ENCODE data around the gene AK9.

The AK9 gene

DNA sequence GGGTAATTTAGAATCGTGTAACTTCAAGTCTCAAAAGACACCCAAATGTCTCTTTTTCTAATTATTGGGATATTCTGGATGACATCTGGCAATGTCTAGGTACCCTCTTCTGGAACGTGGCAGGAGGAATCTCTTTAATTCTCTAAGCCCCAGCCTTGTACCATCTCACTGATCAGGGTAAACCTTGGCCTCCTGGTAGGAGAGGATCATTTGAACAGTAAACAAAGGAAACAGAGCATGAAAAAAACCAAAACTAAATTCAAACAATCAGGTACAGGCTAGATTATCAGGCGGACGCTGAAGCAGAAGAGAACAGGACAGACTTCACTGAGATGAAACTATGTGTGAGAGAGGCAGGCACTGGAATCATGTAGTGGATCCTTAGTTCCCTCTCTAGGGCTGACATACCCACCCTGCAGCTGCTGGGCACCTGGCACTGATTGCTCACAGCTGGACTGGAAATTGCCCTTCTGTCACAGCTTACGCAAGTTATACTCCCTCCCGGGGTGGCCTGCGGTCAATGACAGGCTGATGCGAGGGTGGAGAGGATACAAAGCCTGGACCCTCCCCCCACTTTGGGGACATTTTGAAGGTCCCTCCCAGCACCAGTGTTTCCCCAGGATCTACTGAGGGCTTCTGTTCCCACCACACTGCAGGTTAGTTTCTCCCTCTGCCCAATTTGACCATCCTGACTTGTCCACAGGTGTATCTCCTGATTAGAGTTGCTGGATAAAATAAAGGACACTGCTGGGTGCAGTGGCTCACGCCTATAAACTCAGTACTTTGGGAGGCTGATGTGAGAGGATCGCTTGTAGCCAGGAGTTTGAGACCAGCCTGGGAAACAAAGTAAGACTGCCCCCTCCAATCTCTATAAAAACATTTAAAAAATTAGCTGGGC, 187.4 kb downstream of the AK9 start:
- H3K4me3 ChIP-seq (ENCODE audit: low read length) = no peak overlapping the region
- TF ChIP-seq ZNF274 (IDR thresholded peaks at IDR 0.05; ENCODE audit: low read depth, low read length) = no peak

DNA sequence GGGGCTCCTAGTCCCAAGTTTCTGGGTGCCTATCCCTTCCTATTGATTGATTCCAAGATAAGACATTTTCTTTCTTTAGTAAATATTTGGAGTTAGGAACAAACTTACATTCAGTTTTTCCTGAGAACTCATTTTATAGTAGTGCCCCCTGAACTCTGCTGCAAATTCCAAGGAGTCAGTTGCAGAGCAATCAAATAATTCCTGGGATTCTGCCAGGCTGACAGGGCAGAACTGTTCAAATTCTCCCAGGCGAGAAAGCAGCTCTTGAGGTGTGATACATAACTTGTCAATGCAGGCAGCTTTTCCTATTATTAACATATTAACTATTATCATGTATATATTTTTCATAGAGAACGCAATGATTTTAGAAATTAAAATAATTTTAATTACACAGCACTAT, 192.1 kb downstream of the AK9 start:
- H3K4me3 ChIP-seq (ENCODE audit: low read length) = no peak overlapping the region
- no peak for TF ChIP-seq ZNF274 (IDR thresholded peaks at IDR 0.05; ENCODE audit: low read depth, low read length)

DNA sequence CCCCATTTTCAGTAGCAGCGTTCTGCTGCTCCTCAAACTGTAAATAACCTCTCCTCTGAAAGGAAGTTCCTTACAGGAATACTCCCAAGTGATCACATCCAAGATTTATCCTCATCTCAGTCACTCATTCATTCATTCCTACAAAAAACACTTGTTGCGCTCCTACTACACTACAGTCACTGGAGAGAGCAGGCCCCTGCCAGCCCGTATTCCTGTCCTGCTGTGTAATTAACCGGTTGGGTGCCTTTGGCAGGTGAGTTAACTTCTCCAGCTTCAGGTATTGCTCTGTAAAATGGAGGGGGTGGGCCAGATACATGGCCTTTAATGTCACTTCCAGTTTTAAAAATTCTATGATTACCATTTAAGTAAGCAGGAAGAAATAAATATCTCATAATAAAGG, 192.9 kb downstream of the AK9 start:
- H3K4me3 ChIP-seq (ENCODE audit: low read length) = no peak overlapping the region
- TF ChIP-seq ZNF274 (IDR thresholded peaks at IDR 0.05; ENCODE audit: low read depth, low read length) = no peak

DNA sequence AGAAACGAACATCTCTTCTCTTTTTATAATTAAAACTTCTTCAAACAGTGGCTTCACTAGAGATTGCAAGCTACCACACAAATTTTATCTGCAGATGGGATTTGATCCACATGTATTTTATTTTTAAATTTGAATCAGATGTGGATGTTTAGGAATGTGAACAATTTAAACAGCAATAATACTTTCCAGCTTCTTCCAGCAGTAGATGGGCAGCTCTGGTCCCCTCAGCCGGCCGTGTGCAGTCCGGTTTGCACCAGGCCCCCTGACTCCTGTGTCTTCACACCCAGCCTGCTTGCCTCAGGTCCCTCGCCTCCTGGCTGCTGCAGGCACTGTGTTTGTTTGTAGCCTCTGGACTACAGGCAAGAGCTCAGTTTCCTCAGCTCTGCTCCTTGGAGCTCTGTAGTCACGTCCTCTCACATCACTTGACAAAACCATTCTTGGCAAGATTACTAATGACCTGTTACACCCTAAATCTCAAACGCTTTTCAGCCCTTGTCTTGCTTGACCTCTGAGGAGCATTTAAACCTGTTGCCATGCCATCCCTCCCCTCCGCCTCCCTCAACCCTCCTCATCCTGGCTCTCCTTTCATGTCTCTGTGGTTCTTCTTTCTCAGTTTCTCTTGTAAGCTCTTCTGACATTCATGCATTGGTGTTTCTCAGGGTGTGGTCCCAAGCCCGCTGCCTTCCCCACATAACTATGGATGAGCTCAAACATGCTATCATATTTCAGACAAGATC, 194.8 kb downstream of the AK9 start:
- H3K4me3 ChIP-seq (ENCODE audit: low read length) = no peak overlapping the region
- TF ChIP-seq ZNF274 (IDR thresholded peaks at IDR 0.05; ENCODE audit: low read depth, low read length) = no peak

DNA sequence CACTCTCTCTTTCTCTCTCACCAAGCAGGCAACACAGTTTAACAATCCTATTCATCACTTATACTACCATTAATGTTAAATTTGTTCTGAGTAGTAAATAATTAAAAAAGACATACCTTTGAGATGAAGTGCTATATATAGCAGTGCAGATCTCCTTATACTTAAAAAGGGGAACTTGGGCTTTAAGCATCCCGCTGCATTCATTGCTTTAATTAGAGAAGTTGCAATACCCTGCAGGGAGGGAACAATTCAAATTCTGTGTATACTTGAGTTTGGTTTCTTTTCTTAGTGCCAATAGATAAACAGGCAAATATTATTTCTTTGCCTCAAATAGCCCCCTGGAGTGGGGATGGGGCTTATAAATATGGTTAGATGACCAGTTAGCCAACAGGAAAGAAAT, 197.1 kb downstream of the AK9 start:
- TF ChIP-seq ZNF274 (IDR thresholded peaks at IDR 0.05; ENCODE audit: low read depth, low read length) = no peak
- no peak overlapping the region for H3K4me3 ChIP-seq (ENCODE audit: low read length)

DNA sequence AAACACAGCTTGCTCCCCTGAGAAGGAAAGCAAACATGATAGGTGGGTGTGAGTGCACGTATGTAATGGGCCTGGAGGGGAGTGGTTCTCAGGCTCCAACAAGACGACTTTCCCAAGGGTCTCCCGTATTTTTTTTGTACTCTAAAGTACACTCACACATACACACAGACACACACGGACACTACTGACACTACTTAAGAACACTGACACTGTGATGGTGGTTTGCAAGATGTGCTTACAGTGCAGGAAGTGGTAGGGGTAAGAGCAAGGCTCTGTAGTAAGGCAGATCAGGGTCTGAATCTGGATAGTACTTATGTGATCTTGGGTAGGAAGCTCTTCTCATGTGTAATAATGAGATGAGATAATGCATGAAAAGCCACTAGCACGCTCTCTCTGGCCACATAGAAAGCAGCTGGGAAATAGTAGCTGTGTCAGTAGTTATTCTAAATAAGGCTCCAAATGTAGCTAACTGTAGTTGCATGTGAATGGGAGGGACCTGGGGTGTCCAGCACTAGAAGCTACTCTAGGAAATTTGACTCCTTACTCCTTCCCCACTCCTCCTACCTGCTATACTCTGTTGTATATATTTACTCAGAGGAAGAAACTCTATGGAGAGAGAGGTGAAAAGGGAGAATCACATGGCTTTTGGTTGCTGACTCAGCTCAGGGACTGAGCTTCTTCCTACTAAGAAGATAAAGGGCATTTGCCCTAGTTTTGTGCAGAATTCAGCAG, 199.6 kb downstream of the AK9 start:
- no peak for TF ChIP-seq ZNF274 (IDR thresholded peaks at IDR 0.05; ENCODE audit: low read depth, low read length)
- no peak overlapping the region for H3K4me3 ChIP-seq (ENCODE audit: low read length)

DNA sequence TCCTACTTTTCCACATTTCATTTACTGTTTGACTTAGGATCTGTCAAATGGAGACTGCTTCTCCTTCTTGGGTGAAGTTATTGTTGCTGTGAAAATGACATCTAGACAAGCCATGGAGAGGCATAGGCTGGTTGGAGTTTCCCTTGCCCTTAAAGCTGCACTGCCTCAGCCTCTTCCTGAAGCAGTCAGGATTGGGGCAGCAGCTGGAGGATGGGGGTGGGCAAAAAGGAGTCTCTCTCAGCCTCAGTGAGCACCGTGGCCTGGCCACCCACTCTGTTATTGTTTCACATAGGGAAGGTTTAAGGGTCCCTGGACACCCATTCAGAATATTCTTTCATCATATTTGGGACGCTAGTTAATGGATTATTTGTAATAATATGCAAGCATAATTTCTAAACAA, 200.3 kb downstream of the AK9 start:
- TF ChIP-seq ZNF274 (IDR thresholded peaks at IDR 0.05; ENCODE audit: low read depth, low read length) = no peak
- H3K4me3 ChIP-seq (ENCODE audit: low read length) = no peak overlapping the region

DNA sequence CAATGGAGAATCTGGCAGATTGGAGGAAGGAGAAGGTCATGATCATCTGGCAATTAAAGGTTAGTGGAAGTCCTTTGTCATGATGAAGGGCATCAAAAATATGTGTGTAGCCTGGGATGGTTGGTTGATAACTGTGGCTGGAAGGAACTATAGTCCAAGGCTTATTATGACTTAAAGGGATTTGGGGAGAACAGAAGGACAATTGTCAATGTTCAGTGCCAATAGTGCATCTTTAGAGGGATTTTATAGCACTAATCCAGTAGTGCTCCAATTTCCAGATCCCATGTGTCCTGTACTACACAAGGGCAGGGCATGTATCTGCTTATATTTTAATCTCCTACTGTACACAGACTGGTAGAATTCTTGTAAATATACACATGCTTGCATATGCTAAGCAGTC, 203.0 kb downstream of the AK9 start:
- no peak overlapping the region for H3K4me3 ChIP-seq (ENCODE audit: low read length)
- no peak for TF ChIP-seq ZNF274 (IDR thresholded peaks at IDR 0.05; ENCODE audit: low read depth, low read length)

DNA sequence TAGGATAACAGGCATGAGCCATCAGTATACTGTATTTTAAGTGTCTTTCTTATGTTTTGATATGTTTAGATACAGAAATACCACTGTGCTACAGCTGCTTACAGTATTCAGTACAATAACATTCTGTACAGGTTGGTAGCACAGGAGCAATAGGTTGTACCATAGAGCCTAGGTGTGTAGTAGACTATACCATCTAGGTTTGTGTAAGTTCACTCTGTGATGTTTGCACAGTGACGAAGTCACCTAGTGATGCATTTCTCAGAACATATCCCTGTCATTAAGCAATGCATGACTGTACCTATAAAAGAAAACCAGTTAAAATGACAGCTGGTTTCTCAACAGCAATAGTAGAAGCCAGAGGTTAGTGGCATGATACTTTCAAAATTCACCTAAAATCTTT, 204.9 kb downstream of the AK9 start:
- no peak for TF ChIP-seq ZNF274 (IDR thresholded peaks at IDR 0.05; ENCODE audit: low read depth, low read length)
- no peak overlapping the region for H3K4me3 ChIP-seq (ENCODE audit: low read length)

DNA sequence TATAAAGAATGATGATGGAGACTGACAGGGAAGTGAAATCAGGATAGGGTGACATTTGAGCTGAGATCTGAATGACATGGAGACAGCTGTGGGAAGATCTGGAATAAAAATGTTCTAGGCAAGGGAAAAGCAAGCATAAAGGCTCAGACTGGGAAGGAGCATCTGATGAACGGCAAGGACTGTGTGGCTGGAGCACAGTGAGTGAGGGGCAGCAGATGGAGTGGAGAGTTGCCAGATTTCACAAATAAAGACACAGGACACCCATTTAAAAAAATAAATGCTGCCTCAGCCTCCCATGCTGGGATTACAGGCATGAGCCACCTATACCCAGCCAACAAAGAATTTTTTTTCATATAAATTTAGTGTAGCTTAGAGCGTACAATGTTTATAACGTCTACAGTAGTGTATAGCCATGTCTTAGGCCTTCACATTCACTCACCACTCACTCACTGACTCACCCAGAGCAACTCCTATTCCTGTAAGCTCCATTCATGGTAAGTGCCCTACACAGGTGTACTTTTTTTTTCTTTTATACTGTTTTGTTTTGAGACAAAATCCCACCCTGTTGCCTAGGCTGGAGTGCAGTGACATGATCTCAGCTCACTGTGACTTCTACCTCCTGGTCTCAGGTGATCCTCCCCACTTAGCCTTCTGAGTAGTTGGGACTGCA, 205.6 kb downstream of the AK9 start:
- TF ChIP-seq ZNF274 (IDR thresholded peaks at IDR 0.05; ENCODE audit: low read depth, low read length) = no peak
- no peak overlapping the region for H3K4me3 ChIP-seq (ENCODE audit: low read length)

DNA sequence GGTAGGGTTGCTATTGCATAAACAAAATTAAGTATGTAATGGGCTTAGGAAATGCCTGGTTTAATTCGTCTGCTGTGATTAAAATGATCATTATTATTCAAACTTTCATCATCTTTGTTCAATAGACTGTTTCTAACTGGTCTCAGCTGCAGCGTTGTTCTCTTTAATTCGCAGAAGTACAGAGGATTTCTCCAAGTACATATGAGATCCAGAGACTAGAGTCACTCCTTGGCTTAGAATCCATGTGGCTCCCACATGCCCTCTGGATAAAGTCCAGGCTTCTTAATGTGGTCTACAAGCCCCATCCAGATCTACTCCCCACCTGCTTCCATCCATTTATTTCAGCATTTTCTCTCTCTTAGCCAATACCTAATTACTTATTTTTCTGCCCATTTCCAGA, 206.9 kb downstream of the AK9 start:
- no peak overlapping the region for H3K4me3 ChIP-seq (ENCODE audit: low read length)
- TF ChIP-seq ZNF274 (IDR thresholded peaks at IDR 0.05; ENCODE audit: low read depth, low read length) = no peak

DNA sequence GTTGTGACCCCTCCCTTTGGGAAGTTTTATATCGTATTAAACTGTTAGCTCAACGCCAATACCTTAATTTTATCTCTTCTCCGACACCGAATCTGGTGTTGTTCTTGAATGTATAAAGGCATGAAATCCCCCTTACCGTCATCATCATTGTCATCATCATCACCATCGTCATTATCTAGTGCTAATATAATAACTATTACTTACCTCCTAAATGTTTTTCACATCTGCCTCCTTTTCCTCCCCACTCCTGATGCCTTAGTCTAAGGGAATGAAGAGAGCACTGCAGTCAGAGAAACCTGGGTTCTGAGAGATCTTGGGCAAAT, 207.3 kb downstream of the AK9 start:
- peak overlapping the region; percentile 70 for H3K4me3 ChIP-seq (ENCODE audit: low read length)
- no peak for TF ChIP-seq ZNF274 (IDR thresholded peaks at IDR 0.05; ENCODE audit: low read depth, low read length)

DNA sequence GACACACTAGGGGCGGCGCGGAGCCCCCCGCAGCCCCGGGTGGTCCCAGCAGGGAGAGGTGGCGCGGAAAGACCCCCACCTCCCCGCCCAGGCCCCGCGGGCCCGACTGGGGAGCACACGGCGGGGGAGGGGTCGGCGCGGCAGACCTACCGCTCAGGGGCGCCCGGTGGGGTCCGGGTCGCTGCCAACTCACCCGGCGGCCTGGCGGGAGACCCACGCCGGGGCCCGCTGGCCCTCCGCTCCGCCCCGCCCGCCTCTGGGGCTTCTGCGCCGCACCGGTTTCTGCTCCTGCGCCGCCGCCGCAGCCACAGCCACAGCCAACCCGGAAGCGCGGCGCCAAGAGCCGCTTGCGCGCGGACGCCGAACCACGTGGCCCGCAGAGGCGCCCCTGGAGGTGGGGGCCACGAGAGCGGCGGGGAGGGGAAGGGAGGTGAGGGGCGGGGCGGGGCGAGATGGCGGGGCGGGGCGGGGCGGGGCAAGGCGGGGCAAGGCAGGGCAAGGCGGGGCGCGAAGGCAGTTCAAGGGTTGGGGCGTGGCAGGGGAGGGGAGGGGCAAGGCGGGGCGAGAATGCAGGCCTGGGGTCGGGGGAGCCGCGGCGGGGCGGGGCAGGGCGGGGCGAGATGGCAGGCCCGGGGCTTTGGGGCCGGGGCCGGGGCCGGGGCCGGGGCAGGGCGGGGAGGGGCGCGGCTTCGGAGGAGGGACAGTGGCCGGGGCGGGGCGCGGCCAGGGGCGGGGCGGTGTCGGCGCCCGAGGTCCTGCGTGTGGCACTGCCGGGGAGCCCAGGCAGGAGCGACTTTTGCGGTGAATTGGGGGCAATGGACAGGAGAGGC, 207.9 kb downstream of the AK9 start, which contains the start of gene ZBTB24:
Gene ZBTB24 (minus strand): TSS at position 315 of the 830 bp plus-strand sequence. CDS start 1,193 bp downstream, outside the sequence.
- peak within 1 kb of the TSS; percentile 96 for H3K4me3 ChIP-seq (ENCODE audit: low read length)
- no peak for TF ChIP-seq ZNF274 (IDR thresholded peaks at IDR 0.05; ENCODE audit: low read depth, low read length)

Measured in GM08714 (cell line).